ENCODE measurements around the gene MIA2.
"Not testable (repeated sequence)": the region's sequence is repeated elsewhere in the genome, so short reads cannot be mapped to it uniquely, and the experiment has no call there.

MIA2 gene

GRCh38 chr14:39233680-39234326, at the start of gene MIA2:
Gene MIA2, plus strand, starts transcription at chr14:39233915. Its CDS starts 200 bp downstream, at chr14:39234115.
- H3K27me3 ChIP-seq (ENCODE audit: insufficient read depth, low read length): no peaks in the 10 kb centered on the region
- no peaks in the 10 kb centered on the region for H3K9me3 ChIP-seq (ENCODE audit: low read length)
- no peak within 1 kb of the TSS for H3K4me3 ChIP-seq (ENCODE audit: low read length)
- H2AFZ ChIP-seq (ENCODE audit: low read depth, low read length): no peak within 1 kb of the TSS
- no peaks in the 10 kb centered on the region for H3K4me1 ChIP-seq (ENCODE audit: insufficient read depth, low read length)
- H3K36me3 ChIP-seq (ENCODE audit: insufficient read depth, low read length): no peaks in the 10 kb centered on the region

DNA sequence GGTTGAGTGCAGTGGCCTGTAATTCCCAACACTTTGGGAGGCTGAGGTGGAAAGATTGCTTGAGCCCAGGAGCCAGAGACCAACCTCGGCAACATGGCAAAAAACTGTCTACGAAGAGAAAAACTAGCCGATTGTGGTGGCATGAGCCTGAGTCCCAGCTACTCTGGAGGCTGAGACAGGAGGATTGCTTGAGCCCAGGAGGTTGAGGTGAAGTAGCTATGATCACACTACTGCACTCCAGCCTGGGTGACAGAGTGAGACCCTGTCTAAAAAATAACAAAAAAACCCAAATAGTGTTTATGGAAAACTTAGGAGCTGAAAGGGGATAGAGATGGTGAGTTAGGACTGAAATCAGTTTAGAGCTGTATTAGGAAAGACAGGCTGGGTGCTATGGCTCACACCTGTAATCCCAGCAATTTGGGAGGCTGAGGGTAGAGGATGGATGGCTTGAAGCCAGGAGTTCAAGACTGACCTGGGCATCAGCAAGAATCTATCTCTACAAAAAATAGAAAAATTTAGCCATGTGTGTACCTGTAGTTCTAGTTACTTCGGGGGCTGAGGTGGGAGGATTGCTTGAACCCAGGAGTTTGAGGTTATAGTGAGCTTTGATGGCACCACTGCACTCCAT, 49.0 kb upstream of the MIA2 start:
- H3K36me3 ChIP-seq (ENCODE audit: insufficient read depth, low read length): peaks cover 49% of the 10 kb centered on the region

GRCh38 chr14:39185256-39186049, 48.3 kb upstream of the MIA2 start:
- Histone ChIP-seq H3K4me3 (ENCODE audit: low read length) (no peak overlapping the region), H3K27me3 (ENCODE audit: insufficient read depth, low read length) (no peaks in the 10 kb centered on the region), H3K36me3 (ENCODE audit: insufficient read depth, low read length) (peaks cover 42% of the 10 kb centered on the region), H2AFZ (ENCODE audit: low read depth, low read length) (no peak overlapping the region), H3K4me1 (ENCODE audit: insufficient read depth, low read length) (peaks cover 3% of the 10 kb centered on the region), H3K9me3 (ENCODE audit: low read length) (no peaks in the 10 kb centered on the region)

More for the DNA sequence above, 49.0 kb upstream of the MIA2 start:
- Histone ChIP-seq H3K4me1 (ENCODE audit: insufficient read depth, low read length) (peaks cover 3% of the 10 kb centered on the region), H3K9me3 (ENCODE audit: low read length) (no peaks in the 10 kb centered on the region), H3K4me3 (ENCODE audit: low read length) (no peak overlapping the region), H3K27me3 (ENCODE audit: insufficient read depth, low read length) (no peaks in the 10 kb centered on the region), H2AFZ (ENCODE audit: low read depth, low read length) (no peak overlapping the region)

DNA sequence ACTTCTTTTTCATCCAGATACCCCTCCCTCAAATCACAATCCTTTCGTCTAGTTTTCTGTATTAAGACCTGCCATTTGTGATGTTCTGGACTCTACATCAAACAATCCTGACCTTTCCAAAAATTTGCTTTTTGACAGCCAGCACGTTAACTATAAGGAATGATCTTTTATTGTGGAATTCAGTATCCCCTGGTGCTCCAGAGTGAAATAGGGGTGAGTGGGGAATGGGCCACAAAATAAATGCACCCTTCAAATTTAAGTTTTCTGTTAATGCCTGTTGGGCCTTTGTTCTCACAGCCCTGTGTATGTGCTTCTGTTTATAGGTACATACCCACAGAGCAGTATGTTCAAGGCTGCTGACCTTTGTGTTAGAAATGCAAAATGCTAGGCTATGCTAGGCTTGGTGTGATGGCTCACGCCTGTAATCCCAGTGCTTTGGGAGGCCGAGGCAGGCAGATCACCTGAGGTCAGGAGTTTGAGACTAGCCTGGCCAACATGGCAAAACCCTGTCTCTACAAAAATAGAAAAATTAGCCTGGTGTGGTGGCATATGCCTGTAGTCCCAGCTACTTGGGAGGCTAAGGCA, 46.7 kb upstream of the MIA2 start:
- H2AFZ ChIP-seq (ENCODE audit: low read depth, low read length): no peak overlapping the region
- H3K4me1 ChIP-seq (ENCODE audit: insufficient read depth, low read length): peaks cover 3% of the 10 kb centered on the region
- peaks cover 27% of the 10 kb centered on the region for H3K36me3 ChIP-seq (ENCODE audit: insufficient read depth, low read length)
- H3K9me3 ChIP-seq (ENCODE audit: low read length): no peaks in the 10 kb centered on the region
- no peaks in the 10 kb centered on the region for H3K27me3 ChIP-seq (ENCODE audit: insufficient read depth, low read length)
- no peak overlapping the region for H3K4me3 ChIP-seq (ENCODE audit: low read length)

- H3K36me3 ChIP-seq (ENCODE audit: insufficient read depth, low read length): no peaks in the 10 kb centered on the region
Observed at GRCh38 chr14:39203659-39204606, 29.8 kb upstream of the MIA2 start.

GRCh38 chr14:39207430-39207829, 26.3 kb upstream of the MIA2 start:
- not testable (repeated sequence) for H3K36me3 ChIP-seq (ENCODE audit: insufficient read depth, low read length); H3K9me3 ChIP-seq (ENCODE audit: low read length); H3K4me3 ChIP-seq (ENCODE audit: low read length); H2AFZ ChIP-seq (ENCODE audit: low read depth, low read length); H3K4me1 ChIP-seq (ENCODE audit: insufficient read depth, low read length); H3K27me3 ChIP-seq (ENCODE audit: insufficient read depth, low read length)

More at GRCh38 chr14:39203659-39204606, 29.8 kb upstream of the MIA2 start:
- no peaks in the 10 kb centered on the region for H3K27me3 ChIP-seq (ENCODE audit: insufficient read depth, low read length)
- H3K4me1 ChIP-seq (ENCODE audit: insufficient read depth, low read length): no peaks in the 10 kb centered on the region
- no peak overlapping the region for H2AFZ ChIP-seq (ENCODE audit: low read depth, low read length)
- H3K9me3 ChIP-seq (ENCODE audit: low read length): no peaks in the 10 kb centered on the region
- no peak overlapping the region for H3K4me3 ChIP-seq (ENCODE audit: low read length)

GRCh38 chr14:39211109-39211741, 22.5 kb upstream of the MIA2 start:
- Histone ChIP-seq H3K27me3 (ENCODE audit: insufficient read depth, low read length) (no peaks in the 10 kb centered on the region), H2AFZ (ENCODE audit: low read depth, low read length) (no peak overlapping the region), H3K4me1 (ENCODE audit: insufficient read depth, low read length) (no peaks in the 10 kb centered on the region), H3K4me3 (ENCODE audit: low read length) (no peak overlapping the region), H3K9me3 (ENCODE audit: low read length) (no peaks in the 10 kb centered on the region), H3K36me3 (ENCODE audit: insufficient read depth, low read length) (no peaks in the 10 kb centered on the region)

DNA sequence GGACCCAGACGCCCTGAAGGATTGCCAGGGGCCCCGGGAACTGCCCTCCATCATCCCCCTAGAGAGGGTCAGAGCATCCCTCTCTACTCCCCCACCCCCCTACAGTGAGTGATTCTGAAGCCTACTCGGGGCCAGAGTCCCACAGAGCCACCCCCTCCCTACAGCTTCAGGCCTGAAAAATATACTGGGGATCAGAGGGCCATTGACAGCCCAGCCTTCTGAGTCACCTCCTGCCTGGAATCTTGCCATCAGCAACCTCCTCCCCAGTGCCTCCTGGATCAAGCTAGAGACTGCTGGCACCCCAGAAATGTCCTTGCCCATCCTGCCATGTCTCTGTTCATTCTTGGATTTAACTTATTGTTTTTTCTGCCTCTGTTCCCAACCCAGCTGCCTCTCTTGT, 21.7 kb upstream of the MIA2 start:
- H3K36me3 ChIP-seq (ENCODE audit: insufficient read depth, low read length): no peaks in the 10 kb centered on the region
- no peaks in the 10 kb centered on the region for H3K4me1 ChIP-seq (ENCODE audit: insufficient read depth, low read length)
- no peaks in the 10 kb centered on the region for H3K9me3 ChIP-seq (ENCODE audit: low read length)
- no peaks in the 10 kb centered on the region for H3K27me3 ChIP-seq (ENCODE audit: insufficient read depth, low read length)
- no peak overlapping the region for H3K4me3 ChIP-seq (ENCODE audit: low read length)
- no peak overlapping the region for H2AFZ ChIP-seq (ENCODE audit: low read depth, low read length)

DNA sequence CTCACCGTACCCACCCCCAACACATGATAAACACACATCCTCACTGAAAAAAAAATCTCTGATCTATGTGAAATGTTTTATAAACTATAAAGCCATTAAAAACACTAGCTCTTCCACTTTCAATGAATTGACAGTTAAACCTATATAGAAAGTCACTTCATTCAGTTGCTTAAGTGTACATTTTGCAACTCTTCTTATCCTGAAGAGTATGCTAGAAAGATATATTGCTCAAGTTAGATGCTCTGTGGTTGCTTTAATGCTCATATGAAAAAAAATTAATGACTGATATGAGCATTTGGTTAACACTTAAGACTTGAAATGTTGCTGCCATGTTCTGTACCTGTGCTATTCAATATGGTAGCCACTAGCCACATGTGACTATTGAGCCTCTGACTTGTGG, 21.0 kb upstream of the MIA2 start:
- Histone ChIP-seq H2AFZ (ENCODE audit: low read depth, low read length) (no peak overlapping the region), H3K4me3 (ENCODE audit: low read length) (no peak overlapping the region), H3K9me3 (ENCODE audit: low read length) (no peaks in the 10 kb centered on the region), H3K4me1 (ENCODE audit: insufficient read depth, low read length) (no peaks in the 10 kb centered on the region), H3K27me3 (ENCODE audit: insufficient read depth, low read length) (no peaks in the 10 kb centered on the region), H3K36me3 (ENCODE audit: insufficient read depth, low read length) (no peaks in the 10 kb centered on the region)

GRCh38 chr14:39217214-39217879, 16.4 kb upstream of the MIA2 start:
- Histone ChIP-seq H3K36me3 (ENCODE audit: insufficient read depth, low read length) (no peaks in the 10 kb centered on the region), H3K27me3 (ENCODE audit: insufficient read depth, low read length) (no peaks in the 10 kb centered on the region), H3K9me3 (ENCODE audit: low read length) (no peaks in the 10 kb centered on the region), H3K4me1 (ENCODE audit: insufficient read depth, low read length) (no peaks in the 10 kb centered on the region), H2AFZ (ENCODE audit: low read depth, low read length) (no peak overlapping the region), H3K4me3 (ENCODE audit: low read length) (no peak overlapping the region)

DNA sequence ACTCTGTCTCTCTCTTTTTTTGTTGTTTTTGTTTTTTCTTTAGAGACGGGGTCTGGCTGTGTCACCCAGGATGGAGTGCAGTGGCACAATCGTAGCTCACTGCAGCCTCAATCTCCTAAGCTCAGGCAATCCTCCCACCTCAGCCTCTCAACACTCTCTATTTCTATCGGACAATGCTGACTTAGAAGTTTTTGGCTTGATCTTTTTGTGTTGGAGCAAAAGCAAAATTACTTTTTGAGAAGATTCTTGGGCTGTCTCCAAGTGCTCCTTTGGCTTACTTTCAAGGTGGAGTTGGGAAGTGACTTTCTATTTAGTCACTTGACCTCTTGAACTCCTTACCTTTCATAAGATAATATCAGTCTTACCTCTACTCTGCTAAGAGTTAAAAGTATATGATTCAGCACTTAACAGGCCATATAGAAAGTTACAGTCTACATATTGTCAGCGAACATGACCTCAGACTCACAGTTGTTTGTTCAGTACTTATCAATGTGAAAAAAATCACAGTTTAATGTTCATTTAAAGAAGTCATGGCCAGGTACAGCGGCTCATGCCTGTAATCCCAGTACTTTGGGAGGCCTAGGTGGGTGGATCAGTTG, 15.4 kb upstream of the MIA2 start:
- Histone ChIP-seq H3K36me3 (ENCODE audit: insufficient read depth, low read length) (no peaks in the 10 kb centered on the region), H3K4me3 (ENCODE audit: low read length) (no peak overlapping the region), H3K27me3 (ENCODE audit: insufficient read depth, low read length) (no peaks in the 10 kb centered on the region), H2AFZ (ENCODE audit: low read depth, low read length) (no peak overlapping the region), H3K4me1 (ENCODE audit: insufficient read depth, low read length) (no peaks in the 10 kb centered on the region), H3K9me3 (ENCODE audit: low read length) (no peaks in the 10 kb centered on the region)

Data from neuron (in vitro differentiated cells).